Breast epithelium (tissue), 4 donors: Measurements from ENCODE around the gene SFXN2. TPM values are rescaled to one million over a fixed set of nuclear protein-coding genes. Genes with fewer than 3 reads are reported as not detected.

Experiments
- DNase-seq, 2 donors: peaks; one replicate each; pipeline ENCODE4 v3.0.0-alpha.2; 2019; ENCODE audit warnings: low spot score in 2 of 2
- H3K27ac ChIP-seq, 2 donors: fragments of 200-600 bp; sonication (generic) in 1 of 2; one replicate each; pipeline ENCODE4 v1.5.1; 2016 to 2019; ENCODE audit warnings: mild to moderate bottlenecking in 1 of 2
- H3K27me3 ChIP-seq, 2 donors: fragments of 200-600 bp; sonication (generic) in 1 of 2; one replicate each; pipeline versions ENCODE4 v1.5.1 to v1.6.0; 2017 to 2019; ENCODE audit warnings: control low read depth in 1 of 2, mild to moderate bottlenecking in 1 of 2
- H3K36me3 ChIP-seq: fragments of 200-600 bp; one replicate; pipeline ENCODE4 v1.5.1; 2019
- H3K4me1 ChIP-seq, 2 donors: fragments of 200-600 bp; sonication (generic); one replicate each; pipeline ENCODE4 v1.5.1; 2016 to 2019; ENCODE audit warnings: control low read depth in 1 of 2
- H3K4me3 ChIP-seq, 3 donors: fragments of 200-600 bp; sonication (generic); 1 replicate in 2 of 3; 2 replicates in 1 of 3; pipeline ENCODE4 v1.5.1; 2016 to 2019; ENCODE audit warnings: mild to moderate bottlenecking in 3 of 3, moderate library complexity in 2 of 3
- H3K9me3 ChIP-seq, 2 donors: fragments of 200-600 bp; sonication (generic) in 1 of 2; one replicate each; pipeline ENCODE4 v1.5.1; 2016 to 2019; ENCODE audit warnings: control low read depth in 1 of 2
- CTCF ChIP-seq, 3 donors: fragments of 450-650 bp; IDR thresholded peaks; one replicate each; pipeline ENCODE4 v1.5.1; 2016 to 2017; ENCODE audit warnings: antibody characterized with exemption in 3 of 3, mild to moderate bottlenecking in 3 of 3, moderate library complexity in 3 of 3
- POLR2A ChIP-seq: fragments of 450-650 bp; IDR thresholded peaks from one replicate; pipeline ENCODE4 v1.6.1; 2016; ENCODE audit warnings: antibody characterized with exemption, mild to moderate bottlenecking, moderate library complexity
- POLR2AphosphoS5 ChIP-seq, 3 donors: sonication (generic); formaldehyde crosslinking; IDR thresholded peaks; one replicate each; pipeline ENCODE4 v1.6.1; 2017; ENCODE audit warnings: antibody characterized with exemption in 3 of 3
- intact Hi-C: fragments of 100-400 bp; cut with DNase I; formaldehyde crosslinking; loops from one replicate; pipeline ENCODE4 v1.15.1; 2023; ENCODE audit warnings: low total_unique reads
- total RNA-seq, 3 donors: library from RNA; depleted of rRNA; stranded (reverse); fragments of >200 nt; gene quantifications; one replicate each; pipeline ENCODE4 v1.1.0, GENCODE V29; 2016

The SFXN2 gene
- total RNA-seq, 3 donors from 2014 or later, result 3.8 to 10.4 (median 4.9) TPM

GRCh38 chr10:102769375-102770107, 55.1 kb downstream of the SFXN2 start:
- peaks cover 0 to 16% of the 10 kb centered on the region in 2 donors for H3K4me1 ChIP-seq

GRCh38 chr10:102770108-102770482, 55.7 kb downstream of the SFXN2 start:
- TF ChIP-seq POLR2A (no peak), POLR2AphosphoS5 (IDR thresholded peaks at IDR 0.05) (no peak), CTCF (IDR thresholded peaks at IDR 0.05) (no peak)
- H3K4me1 ChIP-seq, result peaks cover 0 to 16% of the 10 kb centered on the region in 2 donors
- intact Hi-C loops, result no loop called here

More at GRCh38 chr10:102769375-102770107, 55.1 kb downstream of the SFXN2 start:
- H3K36me3 ChIP-seq, result no peaks in the 10 kb centered on the region
- H3K27me3 ChIP-seq, result no peaks in the 10 kb centered on the region
- TF ChIP-seq POLR2AphosphoS5 (IDR thresholded peaks at IDR 0.05) (no peak), CTCF (IDR thresholded peaks at IDR 0.05) (no peak), POLR2A (no peak)
- no peak for DNase-seq
- intact Hi-C loops, result no loop called here
- peak overlapping the region; percentile 74 to 78 for H3K27ac ChIP-seq
- H3K9me3 ChIP-seq, result no peaks in the 10 kb centered on the region
- H3K4me3 ChIP-seq, result no peak overlapping the region

GRCh38 chr10:102770792-102771191, 56.4 kb downstream of the SFXN2 start:
- TF ChIP-seq CTCF (IDR thresholded peaks at IDR 0.05) (no peak), POLR2AphosphoS5 (IDR thresholded peaks at IDR 0.05) (no peak), POLR2A (no peak)
- no peaks in the 10 kb centered on the region for H3K36me3 ChIP-seq
- no peaks in the 10 kb centered on the region for H3K9me3 ChIP-seq
- H3K27me3 ChIP-seq, result no peaks in the 10 kb centered on the region
- H3K27ac ChIP-seq, result peak overlapping the region; percentile 74 to 78
- H3K4me1 ChIP-seq, result peaks cover 4 to 18% of the 10 kb centered on the region in 2 donors
- no peak for DNase-seq
- intact Hi-C loops, result no loop called here
- no peak overlapping the region for H3K4me3 ChIP-seq

More at GRCh38 chr10:102770108-102770482, 55.7 kb downstream of the SFXN2 start:
- no peaks in the 10 kb centered on the region for H3K36me3 ChIP-seq
- no peaks in the 10 kb centered on the region for H3K27me3 ChIP-seq
- no peak overlapping the region for H3K4me3 ChIP-seq
- H3K27ac ChIP-seq, result peak overlapping the region; percentile 74 to 78
- no peaks in the 10 kb centered on the region for H3K9me3 ChIP-seq
- no peak for DNase-seq

GRCh38 chr10:102773320-102773719, 58.9 kb downstream of the SFXN2 start:
- no peak overlapping the region for H3K4me3 ChIP-seq
- no peaks in the 10 kb centered on the region for H3K27me3 ChIP-seq
- H3K4me1 ChIP-seq, result peaks cover 17 to 29% of the 10 kb centered on the region in 2 donors
- intact Hi-C loops, result no loop called here
- no peaks in the 10 kb centered on the region for H3K36me3 ChIP-seq
- H3K27ac ChIP-seq, result peak overlapping the region; percentile 92 to 93
- TF ChIP-seq CTCF (IDR thresholded peaks at IDR 0.05), result no peak
- no peak for TF ChIP-seq POLR2A
- TF ChIP-seq POLR2AphosphoS5 (IDR thresholded peaks at IDR 0.05), result no peak
- DNase-seq, result no peak
- no peaks in the 10 kb centered on the region for H3K9me3 ChIP-seq

GRCh38 chr10:102773986-102774385, 59.5 kb downstream of the SFXN2 start:
- Histone ChIP-seq H3K4me1 (peaks cover 17 to 29% of the 10 kb centered on the region in 2 donors), H3K4me3 (peak overlapping the region in 1 of 3 donors; percentile 2), H3K36me3 (no peaks in the 10 kb centered on the region), H3K9me3 (no peaks in the 10 kb centered on the region), H3K27me3 (no peaks in the 10 kb centered on the region), H3K27ac (peak overlapping the region; percentile 92 to 93)
- DNase-seq, result no peak
- TF ChIP-seq CTCF (IDR thresholded peaks at IDR 0.05) (no peak), POLR2AphosphoS5 (IDR thresholded peaks at IDR 0.05) (no peak), POLR2A (no peak)
- intact Hi-C loops, result no loop called here
